ENCODE results near the gene KIRREL3. TPM values are rescaled to one million over a fixed set of nuclear protein-coding genes. Genes with fewer than 3 reads are reported as not detected.

The KIRREL3 gene
- total and polyA plus RNA-seq, 3 donors from 2014 or later: 1.0 to 1.1 (median 1.1) TPM

DNA sequence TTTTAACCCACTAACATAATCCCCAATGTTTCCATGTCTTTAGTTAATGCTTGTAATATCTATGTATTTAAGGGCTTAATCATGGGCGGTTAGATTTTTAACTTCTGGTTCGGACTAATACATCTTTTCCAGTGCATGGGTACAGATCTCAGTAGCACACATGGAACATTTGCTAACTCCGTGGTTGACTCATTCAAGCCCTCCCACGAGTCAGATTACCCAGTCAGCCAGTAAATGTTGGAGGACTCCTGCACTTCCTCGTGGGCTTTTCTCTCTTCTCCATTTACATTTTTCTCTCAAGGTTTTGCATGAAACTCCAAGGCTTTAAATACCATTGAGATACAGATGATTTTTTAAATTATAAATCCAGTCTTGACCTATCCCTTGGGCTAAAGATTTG is 331.2 kb downstream of the KIRREL3 start:
- TF ChIP-seq, protein P1, sequence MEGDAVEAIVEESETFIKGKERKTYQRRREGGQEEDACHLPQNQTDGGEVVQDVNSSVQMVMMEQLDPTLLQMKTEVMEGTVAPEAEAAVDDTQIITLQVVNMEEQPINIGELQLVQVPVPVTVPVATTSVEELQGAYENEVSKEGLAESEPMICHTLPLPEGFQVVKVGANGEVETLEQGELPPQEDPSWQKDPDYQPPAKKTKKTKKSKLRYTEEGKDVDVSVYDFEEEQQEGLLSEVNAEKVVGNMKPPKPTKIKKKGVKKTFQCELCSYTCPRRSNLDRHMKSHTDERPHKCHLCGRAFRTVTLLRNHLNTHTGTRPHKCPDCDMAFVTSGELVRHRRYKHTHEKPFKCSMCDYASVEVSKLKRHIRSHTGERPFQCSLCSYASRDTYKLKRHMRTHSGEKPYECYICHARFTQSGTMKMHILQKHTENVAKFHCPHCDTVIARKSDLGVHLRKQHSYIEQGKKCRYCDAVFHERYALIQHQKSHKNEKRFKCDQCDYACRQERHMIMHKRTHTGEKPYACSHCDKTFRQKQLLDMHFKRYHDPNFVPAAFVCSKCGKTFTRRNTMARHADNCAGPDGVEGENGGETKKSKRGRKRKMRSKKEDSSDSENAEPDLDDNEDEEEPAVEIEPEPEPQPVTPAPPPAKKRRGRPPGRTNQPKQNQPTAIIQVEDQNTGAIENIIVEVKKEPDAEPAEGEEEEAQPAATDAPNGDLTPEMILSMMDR (IDR thresholded peaks at IDR 0.05): no peak
- no peak for TF ChIP-seq POLR2A (IDR thresholded peaks at IDR 0.05)
- H3K27me3 ChIP-seq: no peaks in the 10 kb centered on the region
- H3K9me3 ChIP-seq: no peaks in the 10 kb centered on the region
- no peak overlapping the region for H3K27ac ChIP-seq
- no peak overlapping the region for H3K4me3 ChIP-seq
- H3K4me1 ChIP-seq: no peaks in the 10 kb centered on the region
- intact Hi-C loops (cut with DNase I; ENCODE audit: low total_unique reads): no loop called here
- DNase-seq: no peak
- WGBS, 2 donors: 54 to 59% methylated on average over 5 of the region's 5 CpGs
- H3K36me3 ChIP-seq (ENCODE audit: low read depth, missing control alignments): no peaks in the 10 kb centered on the region

DNA sequence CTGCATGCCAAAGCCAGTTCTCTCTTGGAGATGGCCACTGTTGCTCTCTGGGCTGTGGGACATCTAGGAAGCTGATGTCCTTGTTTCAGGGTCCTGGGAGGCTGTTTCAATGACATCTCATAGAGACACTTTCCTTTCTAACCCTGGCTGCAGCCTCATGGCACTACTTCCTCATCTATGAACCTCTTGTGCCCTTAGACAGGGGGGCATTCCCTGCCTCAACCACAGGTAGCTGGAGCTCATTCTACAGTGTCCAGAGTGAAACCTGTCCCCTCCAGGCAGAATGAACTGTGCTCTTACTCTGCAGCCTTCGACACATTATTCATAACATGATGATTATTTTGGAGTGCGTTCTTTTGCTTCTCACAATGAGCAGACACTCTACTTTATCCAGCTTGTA is 335.9 kb downstream of the KIRREL3 start:
- no peak for DNase-seq
- intact Hi-C loops (cut with DNase I; ENCODE audit: low total_unique reads): no loop called here
- no peak for TF ChIP-seq POLR2A (IDR thresholded peaks at IDR 0.05)
- TF ChIP-seq, protein P1 (IDR thresholded peaks at IDR 0.05): no peak
- WGBS, 2 donors: 91 to 98% methylated on average over 2 of the region's 2 CpGs
- H3K27ac ChIP-seq: no peak overlapping the region
- H3K9me3 ChIP-seq: no peaks in the 10 kb centered on the region
- H3K4me3 ChIP-seq: no peak overlapping the region
- no peaks in the 10 kb centered on the region for H3K27me3 ChIP-seq
- H3K36me3 ChIP-seq (ENCODE audit: low read depth, missing control alignments): no peaks in the 10 kb centered on the region
- H3K4me1 ChIP-seq: no peaks in the 10 kb centered on the region

DNA sequence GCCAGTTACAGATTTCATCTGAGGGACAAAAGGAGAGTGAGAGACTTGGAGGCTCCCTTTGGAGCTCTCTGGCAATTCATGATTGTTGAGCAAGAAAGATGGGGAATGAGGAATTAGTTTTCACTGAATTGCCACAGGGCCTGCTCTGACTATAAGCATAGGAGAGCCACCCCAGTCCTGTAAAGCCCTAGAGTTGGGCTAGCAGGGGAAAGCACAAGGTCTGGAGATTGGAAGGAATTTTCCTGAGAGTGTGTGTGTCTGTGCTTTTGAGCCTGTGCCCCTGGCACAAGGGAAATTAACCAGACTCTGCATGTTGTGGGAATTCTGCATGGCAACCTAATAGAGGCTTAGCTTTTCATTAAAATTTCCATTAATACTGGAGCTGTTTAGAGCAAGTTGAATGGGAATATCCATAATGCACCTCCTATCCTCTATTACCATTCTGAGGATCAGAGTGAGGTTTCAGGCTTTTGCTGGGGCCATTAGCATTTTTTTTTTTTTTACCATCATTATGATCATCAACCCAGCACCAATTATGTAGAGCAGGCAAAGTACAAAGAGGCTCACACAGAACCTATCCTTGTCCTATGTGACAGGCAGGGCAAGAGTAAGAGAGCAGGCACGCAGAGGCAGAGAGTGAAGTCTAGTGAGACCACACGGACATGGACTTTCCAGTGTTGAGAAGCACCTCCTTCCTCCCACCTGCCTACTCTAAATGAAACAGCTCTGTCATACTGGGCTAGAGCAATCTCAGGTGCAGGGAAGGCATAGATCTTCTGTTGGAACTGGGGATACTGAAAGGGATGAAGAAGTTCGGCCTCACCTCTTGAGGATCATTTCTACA is 336.6 kb downstream of the KIRREL3 start:
- H3K9me3 ChIP-seq: no peaks in the 10 kb centered on the region
- TF ChIP-seq POLR2A (IDR thresholded peaks at IDR 0.05): no peak
- TF ChIP-seq, protein P1 (IDR thresholded peaks at IDR 0.05): no peak
- DNase-seq: no peak
- H3K4me3 ChIP-seq: no peak overlapping the region
- H3K27ac ChIP-seq: no peak overlapping the region
- no peaks in the 10 kb centered on the region for H3K27me3 ChIP-seq
- intact Hi-C loops (cut with DNase I; ENCODE audit: low total_unique reads): no loop called here
- no peaks in the 10 kb centered on the region for H3K36me3 ChIP-seq (ENCODE audit: low read depth, missing control alignments)
- H3K4me1 ChIP-seq: no peaks in the 10 kb centered on the region
- 89 to 100% methylated on average over 3 of the region's 3 CpGs for WGBS, 2 donors

DNA sequence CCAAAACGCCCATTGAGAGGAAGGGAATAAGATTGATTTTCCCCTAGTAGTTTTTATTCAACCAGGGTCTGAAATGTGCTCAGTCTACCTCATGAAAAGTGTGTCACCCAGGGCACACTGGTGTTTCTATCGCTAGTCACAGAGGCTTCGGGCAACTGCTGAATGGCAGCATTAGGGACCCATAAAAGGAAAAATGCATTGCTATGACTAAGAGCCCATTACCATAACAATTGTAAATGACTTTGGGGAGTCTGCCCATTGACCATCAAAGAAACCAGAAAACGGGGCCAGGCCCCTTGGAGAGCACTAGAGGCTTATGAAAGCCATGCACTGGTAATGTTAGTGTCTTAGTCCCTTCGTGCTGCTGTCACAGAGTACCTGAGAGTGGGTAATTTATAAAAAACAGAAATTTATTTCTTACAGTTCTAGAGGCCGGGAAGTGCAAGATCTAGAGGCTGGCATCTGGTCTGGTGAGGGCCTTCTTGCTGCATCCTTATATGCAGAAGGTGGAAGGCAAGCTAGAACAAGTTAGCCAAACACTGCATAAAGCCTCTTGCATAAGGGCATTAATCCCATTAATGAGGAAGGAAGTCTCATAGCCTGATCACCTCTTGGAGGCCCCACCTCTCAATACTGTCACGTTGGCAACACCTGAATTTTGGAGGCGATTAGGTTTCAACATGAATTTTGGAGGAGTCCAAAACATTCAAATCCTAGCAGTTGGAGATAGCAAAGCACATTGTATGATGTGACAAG is 338.4 kb downstream of the KIRREL3 start:
- Histone ChIP-seq H3K4me3 (no peak overlapping the region), H3K27me3 (no peaks in the 10 kb centered on the region), H3K4me1 (no peaks in the 10 kb centered on the region), H3K9me3 (no peaks in the 10 kb centered on the region), H3K36me3 (ENCODE audit: low read depth, missing control alignments) (no peaks in the 10 kb centered on the region), H3K27ac (no peak overlapping the region)
- 85% methylated on average over 8 of the region's 8 CpGs for WGBS, 2 donors
- no peak for TF ChIP-seq POLR2A (IDR thresholded peaks at IDR 0.05)
- TF ChIP-seq, protein P1 (IDR thresholded peaks at IDR 0.05): no peak
- intact Hi-C loops (cut with DNase I; ENCODE audit: low total_unique reads): no loop called here
- no peak for DNase-seq

Measured in testis (tissue), 3 donors.